Naive thymus-derived CD4-positive, alpha-beta T cell (primary cell): ENCODE results near the gene ACER2. TPM values are rescaled to one million over a fixed set of nuclear protein-coding genes. Genes with fewer than 3 reads are reported as not detected.

Source experiments
- ATAC-seq: fragments of 150-1000 bp; cut with Tn5 transposase; 2 replicates; pipeline ENCODE4 v1.10.0; 2021; ENCODE audit warnings: mild to moderate bottlenecking, moderate library complexity
- CTCF ChIA-PET: fragments of 350-600 bp; sonication (Branson Sonifier 250); formaldehyde crosslinking; loops from one replicate; lab custom pipeline; 2021; ENCODE audit warnings: antibody characterized with exemption; lab: Charles Lee
- POLR2A ChIA-PET: fragments of 350-600 bp; sonication (Branson Sonifier 250); formaldehyde crosslinking; loops from one replicate; lab custom pipeline; 2021; ENCODE audit warnings: antibody characterized with exemption, inconsistent platforms; lab: Charles Lee
- DNase-seq, 9 donors: peaks; one replicate each; pipeline versions ENCODE4 v3.0.0 to v3.0.0-alpha.2; 2020 to 2022; ENCODE audit warnings: mixed read lengths in 1 of 9
- H3K27ac ChIP-seq: one replicate; pipeline ENCODE4 v1.7.0; 2013; ENCODE audit warnings: mild to moderate bottlenecking, low read depth, low read length, moderate library complexity
- H3K27me3 ChIP-seq, 2 donors: one replicate each; pipeline ENCODE4 v1.7.0; 2013; ENCODE audit warnings: low read length in 2 of 2, mild to moderate bottlenecking in 2 of 2, moderate library complexity in 2 of 2; ENCODE audit not compliant: control insufficient read depth in 2 of 2, insufficient read depth in 2 of 2
- H3K36me3 ChIP-seq, 3 experiments: 1 replicate in 2 of 3; 2 replicates in 1 of 3; pipeline ENCODE4 v1.7.0; 2013; ENCODE audit warnings: low read length in 3 of 3, mild to moderate bottlenecking in 3 of 3, moderate library complexity in 1 of 3; ENCODE audit not compliant: insufficient read depth in 3 of 3, control insufficient read depth in 2 of 3
- H3K4me1 ChIP-seq, 2 donors: one replicate each; pipeline ENCODE4 v1.7.0; 2013; ENCODE audit warnings: low read length in 2 of 2, mild to moderate bottlenecking in 2 of 2, moderate library complexity in 1 of 2; ENCODE audit not compliant: control insufficient read depth in 2 of 2, insufficient read depth in 2 of 2
- H3K4me3 ChIP-seq: 2 replicates; pipeline ENCODE4 v1.7.0; 2013; ENCODE audit warnings: mild to moderate bottlenecking, low read length
- H3K9me3 ChIP-seq, 3 experiments: 1 replicate in 2 of 3; 2 replicates in 1 of 3; pipeline ENCODE4 v1.7.0; 2013; ENCODE audit warnings: low read length in 3 of 3; ENCODE audit not compliant: control insufficient read depth in 2 of 3
- H3K27ac Mint-ChIP-seq, 9 donors: one replicate each; pipeline ENCODE4 v1.8.0; 2020 to 2022; ENCODE audit warnings: mixed read lengths in 9 of 9, mild to moderate bottlenecking in 8 of 9, moderate library complexity in 5 of 9, inconsistent platforms in 2 of 9
- H3K27me3 Mint-ChIP-seq, 5 donors: one replicate each; pipeline ENCODE4 v1.8.0; 2021 to 2022; ENCODE audit warnings: mixed read lengths in 5 of 5, mild to moderate bottlenecking in 1 of 5
- H3K36me3 Mint-ChIP-seq, 5 donors: one replicate each; pipeline ENCODE4 v1.8.0; 2020 to 2022; ENCODE audit warnings: mixed read lengths in 5 of 5, mild to moderate bottlenecking in 3 of 5, inconsistent platforms in 1 of 5
- H3K4me1 Mint-ChIP-seq, 7 donors: one replicate each; pipeline ENCODE4 v1.8.0; 2020 to 2022; ENCODE audit warnings: mixed read lengths in 7 of 7, mild to moderate bottlenecking in 3 of 7, inconsistent platforms in 1 of 7
- H3K4me3 Mint-ChIP-seq, 10 donors: one replicate each; pipeline ENCODE4 v1.8.0; 2020 to 2022; ENCODE audit warnings: mild to moderate bottlenecking in 10 of 10, mixed read lengths in 10 of 10, moderate library complexity in 6 of 10, inconsistent platforms in 2 of 10
- H3K9me3 Mint-ChIP-seq, 11 donors: one replicate each; pipeline ENCODE4 v1.8.0; 2020 to 2022; ENCODE audit warnings: mixed read lengths in 11 of 11, mild to moderate bottlenecking in 4 of 11, inconsistent platforms in 1 of 11, moderate library complexity in 1 of 11
- intact Hi-C, 2 donors: fragments of 100-400 bp; cut with micrococcal nuclease; formaldehyde crosslinking; loops; one replicate each; pipeline ENCODE4 v1.15.1; 2023
- polyA plus RNA-seq, 2 donors: library from polyadenylated mRNA; unstranded; fragments of 300-500 nt; fragmentation: Illumina TruSeq; gene quantifications; one replicate each; pipeline ENCODE4 v1.2.3, GENCODE V29; 2021
- total RNA-seq, 6 experiments: library from RNA in 5 of 6; stranded (reverse) in 5 of 6; gene quantifications; 1 replicate in 5 of 6; 2 replicates in 1 of 6; pipeline ENCODE4 v1.2.3 and lab custom pipeline; 2021 to 2026

ACER2 gene
- total and polyA plus RNA-seq, 7 experiments from 2014 or later, result 0.31 to 5.7 (median 2.5) TPM

DNA sequence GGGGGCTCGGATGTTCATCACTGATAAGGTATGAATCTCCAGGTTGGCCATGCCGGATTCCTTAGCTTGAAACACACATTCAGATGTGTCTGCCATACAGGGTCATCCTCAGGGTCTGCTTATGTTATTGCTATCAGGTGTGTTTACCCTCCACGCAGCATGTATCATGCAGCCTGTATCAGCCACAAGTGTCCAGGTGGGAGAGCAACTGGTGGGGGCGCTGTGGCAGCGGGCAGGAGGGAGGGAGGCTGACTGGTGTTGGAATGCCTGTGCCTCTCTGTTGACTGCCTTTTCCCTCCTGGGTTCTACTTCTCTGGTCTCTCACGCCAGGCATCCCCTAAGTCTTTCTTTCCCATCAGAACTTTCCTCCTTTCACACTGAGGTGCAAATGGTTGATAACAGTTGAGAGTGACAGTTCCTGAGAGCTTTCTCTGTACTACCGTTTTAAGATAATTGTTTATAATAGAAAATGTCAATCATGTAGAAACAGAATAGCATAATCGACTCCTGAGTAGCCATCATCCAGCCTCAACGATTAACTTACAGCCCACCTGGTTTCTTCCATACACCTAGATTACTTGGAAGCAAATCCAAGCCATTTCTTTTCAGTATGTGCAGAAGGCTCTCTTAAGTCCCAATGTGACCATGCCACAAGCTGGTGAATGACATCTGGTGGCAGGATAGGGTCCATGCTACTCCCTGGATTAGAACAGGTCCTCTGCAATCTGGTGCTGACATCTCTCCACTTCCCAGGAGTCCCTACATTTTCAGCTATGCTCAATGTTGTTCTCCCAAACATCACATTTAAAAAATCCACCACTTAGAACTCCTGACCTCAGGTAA, 86.6 kb downstream of the ACER2 start:
- intact Hi-C loops, result loop anchor here in 1 of 2 donors (10.0 kb wide), 1 partner anchor 429 kb away; no protein-coding TSS in a partner anchor
- ChIA-PET POLR2A (no interaction called here), CTCF (interaction anchor here (1.1 kb wide), 1 partner anchor 1616 kb away, joined by 3 read pairs; no protein-coding TSS in a partner anchor)
- no peak overlapping the region for H3K4me3 ChIP-seq
- Mint-ChIP-seq H3K4me1 (peaks cover 0 to 14% (median 11%) of the 10 kb centered on the region in 7 donors), H3K27ac (no peak overlapping the region), H3K9me3 (peaks cover 0 to 2% (median 0%) of the 10 kb centered on the region in 11 donors), H3K27me3 (peaks cover 8 to 21% (median 10%) of the 10 kb centered on the region in 5 donors), H3K36me3 (no peaks in the 10 kb centered on the region), H3K4me3 (no peak overlapping the region)
- H3K4me1 ChIP-seq, result no peaks in the 10 kb centered on the region
- no peaks in the 10 kb centered on the region for H3K36me3 ChIP-seq
- no peak overlapping the region for H3K27ac ChIP-seq
- H3K27me3 ChIP-seq, result peaks cover 0 to 4% of the 10 kb centered on the region in 2 donors
- H3K9me3 ChIP-seq, result no peaks in the 10 kb centered on the region
- DNase-seq (no peak), ATAC-seq (no peak)

DNA sequence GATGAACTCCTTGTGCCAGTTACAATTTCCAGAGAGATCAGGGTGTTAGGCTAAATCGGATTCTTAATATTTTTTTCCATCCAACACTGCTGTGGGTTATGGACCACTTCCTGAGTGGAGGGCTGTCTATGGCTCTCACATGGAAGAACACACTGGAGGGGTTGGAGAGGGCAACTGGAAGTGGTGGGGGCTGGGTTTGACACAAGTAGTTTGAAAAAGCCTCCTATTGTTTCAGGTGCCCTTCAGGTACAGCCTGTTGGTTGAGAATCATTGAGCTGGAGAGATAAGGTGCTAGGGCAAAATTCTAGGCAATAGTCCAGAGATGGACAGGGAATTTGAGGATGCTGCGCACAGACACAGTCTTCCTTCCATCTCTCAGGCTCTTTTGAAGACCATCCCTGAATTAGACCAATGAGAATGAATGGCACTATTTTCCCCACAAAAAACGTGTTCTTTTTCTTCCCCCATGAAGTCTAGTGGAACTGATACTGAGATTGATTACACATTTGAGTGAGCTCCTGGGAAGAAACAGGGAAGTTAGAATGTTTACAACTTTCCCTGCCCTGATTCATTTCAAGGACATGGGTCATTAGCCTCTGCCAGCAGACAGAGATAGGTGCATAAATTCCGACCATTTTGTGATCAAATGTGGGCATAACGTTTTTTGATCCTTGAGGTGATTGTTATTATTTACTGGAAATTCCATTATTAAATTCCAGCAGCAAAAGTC, 87.7 kb downstream of the ACER2 start:
- Histone ChIP-seq H3K4me3 (no peak overlapping the region), H3K27me3 (peaks cover 0 to 4% of the 10 kb centered on the region in 2 donors), H3K27ac (no peak overlapping the region), H3K36me3 (no peaks in the 10 kb centered on the region), H3K9me3 (no peaks in the 10 kb centered on the region), H3K4me1 (no peaks in the 10 kb centered on the region)
- Mint-ChIP-seq H3K9me3 (peaks cover 0 to 10% (median 0%) of the 10 kb centered on the region in 11 donors), H3K36me3 (peaks cover 0 to 4% (median 0%) of the 10 kb centered on the region in 5 donors), H3K27ac (no peak overlapping the region), H3K4me3 (no peak overlapping the region), H3K27me3 (peaks cover 9 to 26% (median 11%) of the 10 kb centered on the region in 5 donors), H3K4me1 (peaks cover 0 to 14% (median 11%) of the 10 kb centered on the region in 7 donors)
- CTCF ChIA-PET, result interaction anchor here (1.1 kb wide), 1 partner anchor 1615 kb away, joined by 3 read pairs; no protein-coding TSS in a partner anchor
- ATAC-seq, result no peak
- POLR2A ChIA-PET, result no interaction called here
- no peak for DNase-seq
- intact Hi-C loops, result loop anchor here in 1 of 2 donors (10.0 kb wide), 1 partner anchor 428 kb away; no protein-coding TSS in a partner anchor

DNA sequence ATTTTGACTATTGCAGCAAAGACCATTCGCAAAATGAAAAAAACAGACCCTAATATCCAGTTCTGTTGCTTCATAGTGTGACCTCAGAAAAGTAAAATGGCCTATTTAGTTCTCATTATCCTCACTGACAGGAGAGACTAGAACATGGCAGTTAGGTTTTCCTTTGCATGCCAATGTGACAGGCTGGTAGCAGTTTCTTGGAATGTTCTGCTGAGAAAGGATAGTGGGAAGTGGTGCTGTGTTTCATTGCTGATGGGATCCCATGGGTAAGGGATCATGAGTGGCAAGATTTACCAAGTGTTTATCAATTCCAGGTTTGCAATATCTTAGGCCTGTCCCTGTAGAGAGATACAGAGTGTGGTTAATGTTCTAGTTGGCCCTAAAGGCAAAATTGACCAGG, 88.5 kb downstream of the ACER2 start:
- Mint-ChIP-seq H3K4me1 (peaks cover 0 to 14% (median 11%) of the 10 kb centered on the region in 7 donors), H3K9me3 (peaks cover 0 to 15% (median 0%) of the 10 kb centered on the region in 11 donors), H3K27ac (no peak overlapping the region), H3K4me3 (no peak overlapping the region), H3K36me3 (peaks cover 0 to 4% (median 0%) of the 10 kb centered on the region in 5 donors), H3K27me3 (peaks cover 9 to 25% (median 11%) of the 10 kb centered on the region in 5 donors)
- Histone ChIP-seq H3K27ac (no peak overlapping the region), H3K27me3 (peaks cover 0 to 4% of the 10 kb centered on the region in 2 donors), H3K9me3 (no peaks in the 10 kb centered on the region), H3K36me3 (no peaks in the 10 kb centered on the region), H3K4me1 (no peaks in the 10 kb centered on the region), H3K4me3 (no peak overlapping the region)
- DNase-seq (no peak), ATAC-seq (no peak)
- CTCF ChIA-PET, result interaction anchor here (1.0 kb wide), 1 partner anchor 33 kb away, joined by 3 read pairs; no protein-coding TSS in a partner anchor
- intact Hi-C loops, result loop anchor here in 1 of 2 donors (10.0 kb wide), 1 partner anchor 428 kb away; no protein-coding TSS in a partner anchor
- POLR2A ChIA-PET, result no interaction called here

DNA sequence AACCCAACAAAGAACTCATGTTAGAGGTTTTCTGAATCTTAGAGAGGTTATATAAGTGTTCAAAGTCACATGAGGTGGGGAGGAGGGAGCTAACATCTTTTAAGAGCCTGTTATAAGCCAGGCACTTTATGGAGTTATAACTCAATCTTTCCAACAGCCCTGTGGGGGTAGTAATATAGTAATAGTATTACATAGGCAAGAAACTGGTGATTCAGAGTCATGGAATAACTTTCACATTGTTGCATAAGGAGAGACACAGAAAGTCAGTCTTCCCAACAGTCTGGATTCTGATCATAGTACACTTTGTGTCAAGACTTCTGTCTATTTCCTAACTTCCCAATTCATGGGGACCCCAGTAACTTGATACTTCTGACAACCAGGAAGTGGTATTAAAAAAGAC, 89.2 kb downstream of the ACER2 start:
- ChIA-PET CTCF (interaction anchor here (1.0 kb wide), 1 partner anchor 34 kb away, joined by 3 read pairs; no protein-coding TSS in a partner anchor), POLR2A (no interaction called here)
- peaks cover 0 to 15% (median 0%) of the 10 kb centered on the region in 11 donors for H3K9me3 Mint-ChIP-seq
- H3K27ac Mint-ChIP-seq, result no peak overlapping the region
- peaks cover 0 to 4% (median 0%) of the 10 kb centered on the region in 5 donors for H3K36me3 Mint-ChIP-seq
- Histone ChIP-seq H3K4me1 (no peaks in the 10 kb centered on the region), H3K27ac (no peak overlapping the region), H3K9me3 (no peaks in the 10 kb centered on the region), H3K27me3 (peaks cover 0 to 4% of the 10 kb centered on the region in 2 donors), H3K36me3 (no peaks in the 10 kb centered on the region), H3K4me3 (no peak overlapping the region)
- intact Hi-C loops, result loop anchor here in 1 of 2 donors (10.0 kb wide), 1 partner anchor 427 kb away; no protein-coding TSS in a partner anchor
- ATAC-seq (no peak), DNase-seq (no peak)
- H3K4me1 Mint-ChIP-seq, result peaks cover 0 to 12% (median 10%) of the 10 kb centered on the region in 7 donors
- peaks cover 9 to 29% (median 11%) of the 10 kb centered on the region in 5 donors for H3K27me3 Mint-ChIP-seq
- no peak overlapping the region for H3K4me3 Mint-ChIP-seq

Other genes with a start within 250 kb of the ACER2 start
- gene DENND4C, start 178.3 kb upstream of the ACER2 start, total RNA-seq, result 10 to 100 TPM; 43.5 to 77.5 (median 52.0) TPM
- gene DENND4C, start 178.3 kb upstream of the ACER2 start, polyA plus RNA-seq, result 10 to 100 TPM; 34.7 to 35.2 TPM
- 1,000 to 10,000 TPM; 1,823 to 4,329 (median 3,439) TPM for gene RPS6, start 28.8 kb upstream of the ACER2 start, total RNA-seq
- 1,000 to 10,000 TPM; 3,623 to 4,015 TPM for gene RPS6, start 28.8 kb upstream of the ACER2 start, polyA plus RNA-seq